Epithelial cell of proximal tubule (primary cell): ENCODE measurements around the gene PLK1. TPM values are rescaled to one million over a fixed set of nuclear protein-coding genes. Genes with fewer than 3 reads are reported as not detected.
A peak's percentile ranks its signal among the peaks of the same experiment; 100 is the strongest.

Source experiments
- DNase-seq: peaks from one replicate; pipeline ENCODE4 v3.0.0-alpha.2; 2011; ENCODE audit warnings: low read depth
- H3K4me3 ChIP-seq: 2 replicates; pipeline ENCODE4 v1.5.1; 2011; ENCODE audit warnings: low read depth, mild to moderate bottlenecking, low read length
- total RNA-seq: library from RNA; depleted of rRNA; stranded (reverse); fragments of >200 nt; gene quantifications from 2 replicates; pipeline ENCODE4 v1.2.3, GENCODE V29; 2015
- TF ChIP-seq, protein P1 (sequence below): conservative IDR thresholded peaks from 2 replicates; pipeline ENCODE4 v1.5.1; 2012; ENCODE audit warnings: low read depth, mild to moderate bottlenecking, low read length

PLK1 gene
- total RNA-seq, 1 donor from 2014 or later = 92.5 TPM

DNA sequence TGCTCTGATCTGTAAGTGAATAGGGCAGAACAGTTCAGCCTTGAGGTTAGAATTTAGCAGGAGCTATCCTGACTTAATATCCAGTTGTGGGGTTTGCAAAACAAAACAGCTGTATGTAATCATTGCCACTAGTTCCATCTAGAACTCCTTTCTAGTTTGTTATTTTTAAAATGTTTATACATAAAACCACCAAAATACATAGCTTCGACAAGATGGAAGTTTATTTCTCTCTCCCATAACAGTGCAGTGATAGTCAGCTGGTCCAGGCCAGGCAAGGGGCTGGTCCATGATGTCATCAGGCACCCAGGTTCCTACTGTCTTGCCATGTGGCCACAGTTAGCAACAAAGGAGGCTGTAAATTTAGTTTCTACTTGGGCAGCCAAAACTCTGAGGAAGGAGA is 10.5 kb upstream of the PLK1 start:
- H3K4me3 ChIP-seq = no peak overlapping the region
- DNase-seq = no peak
- TF ChIP-seq, protein P1, sequence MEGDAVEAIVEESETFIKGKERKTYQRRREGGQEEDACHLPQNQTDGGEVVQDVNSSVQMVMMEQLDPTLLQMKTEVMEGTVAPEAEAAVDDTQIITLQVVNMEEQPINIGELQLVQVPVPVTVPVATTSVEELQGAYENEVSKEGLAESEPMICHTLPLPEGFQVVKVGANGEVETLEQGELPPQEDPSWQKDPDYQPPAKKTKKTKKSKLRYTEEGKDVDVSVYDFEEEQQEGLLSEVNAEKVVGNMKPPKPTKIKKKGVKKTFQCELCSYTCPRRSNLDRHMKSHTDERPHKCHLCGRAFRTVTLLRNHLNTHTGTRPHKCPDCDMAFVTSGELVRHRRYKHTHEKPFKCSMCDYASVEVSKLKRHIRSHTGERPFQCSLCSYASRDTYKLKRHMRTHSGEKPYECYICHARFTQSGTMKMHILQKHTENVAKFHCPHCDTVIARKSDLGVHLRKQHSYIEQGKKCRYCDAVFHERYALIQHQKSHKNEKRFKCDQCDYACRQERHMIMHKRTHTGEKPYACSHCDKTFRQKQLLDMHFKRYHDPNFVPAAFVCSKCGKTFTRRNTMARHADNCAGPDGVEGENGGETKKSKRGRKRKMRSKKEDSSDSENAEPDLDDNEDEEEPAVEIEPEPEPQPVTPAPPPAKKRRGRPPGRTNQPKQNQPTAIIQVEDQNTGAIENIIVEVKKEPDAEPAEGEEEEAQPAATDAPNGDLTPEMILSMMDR = no peak

DNA sequence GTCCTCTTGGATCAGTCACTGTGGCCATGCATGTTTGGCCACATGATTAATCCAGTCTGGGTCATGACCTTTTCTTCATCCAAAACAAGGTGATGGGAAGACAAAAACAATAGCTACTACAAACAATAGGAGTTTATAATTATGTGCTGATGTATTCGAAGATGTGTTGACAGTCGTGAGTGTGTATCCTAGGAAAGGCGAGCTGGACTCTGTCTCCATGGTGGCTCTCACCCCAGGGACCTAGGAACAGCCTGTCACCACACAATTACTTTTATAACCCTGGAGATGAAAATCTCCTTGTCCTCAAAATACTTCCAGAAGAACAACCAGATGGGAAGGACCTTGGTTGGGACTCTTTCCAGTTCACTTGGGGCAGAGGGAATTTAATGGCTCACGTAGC is 9.8 kb upstream of the PLK1 start:
- no peak overlapping the region for H3K4me3 ChIP-seq
- TF ChIP-seq, protein P1 = no peak
- no peak for DNase-seq

DNA sequence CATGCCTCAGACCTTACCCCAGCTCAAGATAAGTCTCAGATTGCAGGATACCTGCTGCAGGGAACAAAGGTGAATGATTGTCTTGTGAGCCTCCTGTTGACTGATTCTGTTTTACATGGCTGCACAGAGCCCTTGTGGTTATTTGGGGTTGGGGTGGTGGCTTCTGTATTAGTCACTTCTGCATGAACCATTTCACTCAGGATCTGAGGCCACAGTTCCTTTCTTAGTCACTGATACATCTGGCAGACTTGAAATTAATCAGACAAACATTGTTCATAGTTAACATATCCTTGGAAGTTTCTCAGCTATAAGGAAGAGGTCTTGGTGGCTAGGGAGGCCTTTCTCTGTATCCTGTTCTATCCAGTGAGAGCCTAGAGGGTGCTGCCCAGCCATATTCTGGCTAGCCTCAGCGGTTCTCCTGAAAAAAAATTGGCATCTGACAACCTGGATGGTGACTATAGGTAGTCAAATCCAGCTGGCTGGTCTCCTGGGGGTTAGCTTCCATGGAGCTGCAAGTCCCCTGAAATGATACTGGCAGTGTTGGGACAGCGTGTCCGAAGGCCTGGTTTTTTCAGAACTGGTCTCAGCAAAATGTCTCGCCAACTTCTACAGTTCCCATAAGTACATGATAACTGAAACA is 8.4 kb upstream of the PLK1 start:
- DNase-seq = peak; percentile 84
- H3K4me3 ChIP-seq = no peak overlapping the region
- TF ChIP-seq, protein P1 = peak; percentile 7

DNA sequence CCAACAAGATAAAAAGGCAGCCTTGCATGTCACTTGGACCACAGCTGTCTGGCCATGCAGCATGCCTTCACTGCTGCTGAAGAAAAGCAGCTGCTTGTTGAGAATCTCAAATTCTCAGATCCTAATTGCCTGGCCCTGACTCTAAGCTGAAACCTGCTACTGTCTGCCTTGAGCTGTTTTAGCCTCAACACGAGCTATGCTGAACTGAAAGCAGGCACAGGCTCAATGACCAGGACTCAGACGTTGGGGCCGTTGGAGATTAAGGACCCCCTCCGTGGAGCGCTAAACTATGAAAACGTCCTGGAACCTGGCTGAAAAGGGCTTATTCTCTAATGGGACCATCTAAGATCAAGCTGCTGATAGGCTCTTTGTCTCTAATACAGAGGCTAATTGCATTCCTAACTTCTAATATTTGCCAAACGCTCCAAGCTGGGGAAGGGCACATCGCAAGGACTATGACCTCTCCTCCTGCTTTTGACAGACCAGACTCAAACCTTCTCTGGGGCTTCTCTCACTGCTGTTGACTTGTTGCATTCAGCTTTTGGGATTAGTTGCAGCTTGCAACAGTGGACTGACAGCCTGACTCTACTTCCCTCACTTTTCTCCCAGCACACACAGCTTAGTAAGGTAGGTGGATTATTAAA is 4.6 kb upstream of the PLK1 start:
- DNase-seq = no peak
- TF ChIP-seq, protein P1 = no peak
- H3K4me3 ChIP-seq = no peak overlapping the region

DNA sequence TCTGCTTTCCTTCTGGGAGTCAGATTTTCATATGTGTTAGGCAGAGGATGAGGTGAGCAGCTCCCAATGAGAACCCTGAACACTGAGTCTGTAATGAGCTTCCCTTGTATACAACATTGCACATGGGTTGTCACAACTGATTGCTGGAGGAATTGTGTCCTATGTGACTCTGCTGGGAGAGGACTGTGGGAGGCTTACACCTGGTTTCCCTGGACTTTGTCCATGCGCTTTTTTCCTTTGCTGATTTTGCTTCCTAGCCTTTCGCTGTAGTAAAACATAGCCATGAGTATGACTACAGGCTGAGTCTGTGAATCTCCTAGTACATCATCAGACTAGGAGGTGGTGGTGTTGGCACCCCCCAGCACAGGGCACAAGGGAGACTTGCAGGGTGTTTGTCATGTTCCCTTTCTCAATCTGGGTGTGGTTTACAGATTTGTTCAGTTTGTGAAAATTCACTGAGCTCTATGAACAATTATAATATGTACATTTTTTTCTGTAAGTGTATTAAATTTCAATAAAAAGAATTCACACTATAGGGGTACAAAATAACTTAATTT is 1.7 kb upstream of the PLK1 start:
- no peak overlapping the region for H3K4me3 ChIP-seq
- TF ChIP-seq, protein P1 = no peak
- DNase-seq = no peak

DNA sequence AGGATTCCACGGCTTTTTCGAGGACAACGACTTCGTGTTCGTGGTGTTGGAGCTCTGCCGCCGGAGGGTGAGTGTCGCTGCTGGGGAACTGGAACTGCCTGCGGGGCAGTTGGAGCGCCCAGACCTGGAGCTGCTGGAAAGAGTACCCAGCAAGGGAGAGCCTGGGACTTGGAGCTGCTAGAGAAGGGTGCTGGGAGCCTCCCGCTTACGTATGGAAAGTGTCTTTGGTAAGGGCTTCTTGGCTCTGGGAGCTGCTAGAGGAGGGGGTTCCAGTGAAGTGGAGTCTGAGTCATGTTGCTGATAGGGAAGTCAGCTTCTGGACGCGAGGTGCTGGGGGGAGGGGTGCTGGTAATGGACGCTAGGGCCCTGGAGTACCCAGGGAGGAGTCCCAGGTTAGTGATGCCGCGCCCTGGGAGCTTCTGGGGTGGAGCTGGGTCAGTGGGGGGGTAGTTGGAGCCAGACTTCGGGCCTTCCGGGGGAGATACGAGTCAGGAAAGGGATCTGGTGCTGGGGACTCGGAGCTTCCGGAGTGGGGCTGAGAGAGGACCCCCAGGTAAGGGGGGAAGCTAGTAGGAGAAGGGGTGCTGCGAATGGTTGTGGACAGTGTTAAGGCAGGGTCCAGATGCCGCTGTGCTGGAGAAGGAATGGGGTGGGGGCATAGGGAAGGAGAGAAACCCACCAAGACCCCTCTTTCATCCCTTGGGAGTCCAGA is 741 bp downstream of the PLK1 start:
- peak overlapping the region; percentile 71 for H3K4me3 ChIP-seq
- DNase-seq = no peak
- TF ChIP-seq, protein P1 = no peak
